Pons (tissue), 1 donor: ENCODE data around the gene RADIL.
"Not testable (repeated sequence)": the region's sequence is repeated elsewhere in the genome, so short reads cannot be mapped to it uniquely, and the experiment has no call there.

ENCODE experiments used
- DNase-seq: peaks from one replicate; pipeline ENCODE4 v3.0.0-alpha.2; 2016; ENCODE audit warnings: low spot score

Gene RADIL

GRCh38 chr7:4808565-4808964 lies 75.0 kb downstream of the RADIL start:
- DNase-seq = no peak

GRCh38 chr7:4808026-4808425 lies 75.5 kb downstream of the RADIL start:
- no peak for DNase-seq

GRCh38 chr7:4807598-4808016 lies 75.9 kb downstream of the RADIL start:
- no peak for DNase-seq

- no peak for DNase-seq
Measured at GRCh38 chr7:4806983-4807597, 76.4 kb downstream of the RADIL start.

DNA sequence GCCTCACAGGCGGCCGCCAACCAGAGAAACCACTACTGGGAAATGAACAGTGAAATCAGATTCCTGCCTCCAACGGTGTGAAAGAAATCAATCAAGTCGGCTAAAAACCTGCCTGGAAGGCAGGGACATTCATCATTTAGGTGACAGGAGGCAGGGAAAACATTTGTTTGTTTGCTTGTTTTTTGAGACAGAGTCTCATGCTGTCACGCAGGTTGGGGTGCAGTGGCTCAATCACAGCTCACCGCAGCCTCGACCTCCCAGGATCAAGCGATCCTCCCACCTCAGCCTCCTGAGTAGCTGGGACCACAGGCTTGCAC lies 77.6 kb downstream of the RADIL start:
- DNase-seq = no peak

DNA sequence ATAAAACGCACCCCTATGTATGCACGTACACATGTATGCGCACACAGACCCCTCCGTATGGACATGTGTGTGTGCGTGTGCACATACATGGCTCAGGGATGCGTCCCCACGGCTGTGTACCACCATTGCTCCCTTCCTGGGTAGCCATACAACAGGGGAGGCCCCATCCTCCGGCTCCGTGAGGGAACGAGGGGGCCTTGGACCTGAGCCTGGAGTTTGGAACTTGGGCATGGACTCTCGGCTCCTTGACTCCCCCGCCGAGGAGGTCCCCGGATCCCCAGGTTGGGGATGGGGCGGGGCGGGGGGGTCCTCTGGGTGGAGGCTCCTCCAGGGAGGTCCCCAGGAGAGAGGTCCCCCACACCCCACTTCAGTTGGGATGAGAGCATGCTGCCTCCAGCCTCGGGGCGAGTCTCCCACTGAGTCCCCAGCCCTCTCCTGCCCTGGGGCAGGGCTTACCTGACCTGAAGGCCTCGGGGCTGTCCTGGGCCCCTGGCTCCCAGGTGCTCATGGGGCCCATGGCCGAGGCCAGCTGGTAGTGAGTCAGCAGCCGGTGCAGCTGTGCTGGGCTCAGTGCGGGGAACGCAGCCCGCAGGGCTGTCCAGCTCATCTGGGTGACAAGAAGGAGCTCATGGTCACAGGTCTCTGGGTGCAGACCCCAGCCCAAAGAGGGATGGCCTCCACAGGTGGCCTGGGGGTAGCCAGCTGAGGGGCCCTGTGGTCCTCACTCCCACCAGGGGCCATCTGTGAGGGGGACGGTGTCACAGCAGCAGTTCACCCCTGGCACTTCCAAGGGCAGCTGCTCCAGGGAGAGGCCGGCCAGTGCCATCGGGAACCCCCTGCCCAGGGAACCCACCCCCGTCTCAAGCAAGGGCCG lies 78.2 kb downstream of the RADIL start:
- DNase-seq = no peak

DNA sequence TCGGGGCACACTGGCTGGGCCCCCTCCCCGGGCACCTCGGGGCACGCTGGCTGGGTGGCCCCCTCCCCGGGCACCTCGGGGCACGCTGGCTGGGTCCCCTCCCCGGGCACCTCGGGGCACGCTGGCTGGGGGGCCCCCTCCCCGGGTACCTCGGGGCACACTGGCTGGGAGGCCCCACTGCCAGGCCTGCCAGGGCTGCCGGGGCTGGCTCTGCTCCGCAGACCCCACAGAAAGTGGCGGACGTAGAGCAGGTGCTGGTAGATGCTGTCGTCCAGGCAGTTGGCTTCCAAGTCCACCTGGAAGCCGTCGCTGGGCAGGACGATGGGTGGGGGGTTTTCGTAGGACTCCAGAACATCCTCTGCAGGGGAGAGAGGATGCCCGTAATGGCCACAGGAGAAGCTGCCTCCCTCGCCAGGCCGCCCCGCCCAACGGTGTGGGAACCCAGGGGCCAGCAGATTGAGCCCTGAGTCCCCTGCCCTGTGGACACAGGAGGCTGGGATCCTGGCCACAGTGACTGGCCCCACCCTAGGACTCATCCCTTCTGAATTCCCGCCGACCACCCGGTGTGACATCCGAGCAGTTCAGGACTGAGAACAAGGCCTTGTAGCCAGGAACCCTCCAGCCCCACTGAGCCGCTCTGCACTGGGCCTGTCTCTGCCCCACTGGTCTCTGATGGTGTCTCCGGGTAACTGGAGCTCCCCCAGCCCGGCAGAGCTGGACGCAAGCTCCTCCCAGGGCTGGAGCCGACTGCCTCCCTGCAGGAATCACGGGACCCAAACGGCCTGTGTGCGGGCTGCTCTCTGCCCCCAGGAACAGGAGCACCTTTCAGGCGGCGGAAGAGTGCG lies 79.9 kb downstream of the RADIL start:
- no peak for DNase-seq

DNA sequence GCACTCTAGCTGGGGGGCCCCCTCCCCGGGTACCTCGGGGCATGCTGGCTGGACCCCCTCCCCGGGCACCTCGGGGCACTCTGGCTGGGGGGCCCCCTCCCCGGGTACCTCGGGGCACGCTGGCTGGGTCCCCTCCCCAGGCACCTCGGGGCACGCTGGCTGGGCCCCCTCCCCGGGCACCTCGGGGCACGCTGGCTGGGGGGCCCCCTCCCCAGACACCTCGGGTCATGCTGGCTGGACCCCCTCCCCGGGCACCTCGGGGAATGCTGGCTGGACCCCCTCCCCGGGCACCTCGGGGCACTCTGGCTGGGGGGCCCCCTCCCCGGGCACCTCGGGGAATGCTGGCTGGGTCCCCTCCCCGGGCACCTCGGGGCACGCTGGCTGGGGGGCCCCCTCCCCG lies 80.9 kb downstream of the RADIL start:
- DNase-seq = not testable (repeated sequence)

DNA sequence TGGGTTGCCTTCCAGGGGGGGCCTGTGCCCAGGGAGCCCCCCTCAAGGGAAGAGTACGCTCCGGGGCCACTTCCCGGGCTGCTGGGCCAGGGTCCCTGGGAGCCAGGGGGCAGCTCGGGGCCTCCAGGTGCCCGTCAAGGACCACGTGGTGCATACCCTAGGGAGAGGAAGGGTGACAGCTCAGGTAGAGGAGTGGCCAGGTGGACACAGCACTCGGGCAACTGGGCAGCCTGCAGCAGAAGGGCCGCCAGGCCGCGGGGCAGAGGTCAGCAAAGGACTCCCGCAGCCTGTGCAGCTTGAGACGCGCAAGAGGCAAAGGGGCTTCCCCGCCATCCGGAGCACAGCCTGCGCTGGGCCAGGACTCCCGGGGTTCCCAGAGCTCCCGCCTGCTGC lies 81.7 kb downstream of the RADIL start:
- no peak for DNase-seq

DNA sequence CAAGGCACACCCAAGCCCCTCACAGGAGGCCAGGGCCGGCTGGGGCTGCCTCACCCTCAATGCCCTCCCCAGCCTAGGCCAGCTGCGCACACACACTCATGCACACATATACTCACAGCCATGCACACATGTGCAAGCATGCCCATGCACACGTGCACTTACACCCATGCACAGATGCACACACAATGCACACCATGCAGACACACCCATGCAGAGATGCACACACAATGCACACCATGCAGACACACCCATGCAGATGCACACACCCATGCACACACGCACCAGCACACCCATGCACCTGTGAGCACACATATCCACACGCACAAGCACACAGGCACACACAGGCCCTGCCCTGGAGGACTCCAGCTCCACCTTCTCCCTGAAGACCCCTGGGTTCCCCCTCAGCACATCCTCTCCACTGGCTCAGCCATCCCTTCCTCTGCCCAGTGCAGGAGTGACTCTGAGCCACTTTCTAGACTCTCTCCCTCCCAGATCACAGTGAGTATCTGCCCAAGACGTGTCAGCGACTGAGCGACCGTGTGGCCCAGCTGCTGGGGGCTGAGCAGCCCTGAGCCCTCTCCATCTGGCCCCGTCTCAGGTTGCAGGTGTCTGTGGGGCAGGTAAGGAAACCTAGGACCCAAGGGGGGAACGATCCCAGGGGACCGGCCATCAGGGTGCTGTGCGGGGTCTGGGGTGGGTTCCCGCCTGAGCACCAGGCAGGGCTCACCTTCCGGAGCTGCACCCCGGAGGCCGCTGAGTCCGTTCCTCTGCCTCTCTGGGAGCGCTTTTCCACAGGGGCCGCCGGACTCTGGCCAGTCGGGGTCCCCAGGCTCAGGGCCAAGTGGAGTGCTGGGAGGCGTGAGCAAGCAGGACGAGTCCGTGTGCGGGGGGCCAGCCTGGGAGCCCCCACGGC lies 82.3 kb downstream of the RADIL start:
- no peak for DNase-seq

DNA sequence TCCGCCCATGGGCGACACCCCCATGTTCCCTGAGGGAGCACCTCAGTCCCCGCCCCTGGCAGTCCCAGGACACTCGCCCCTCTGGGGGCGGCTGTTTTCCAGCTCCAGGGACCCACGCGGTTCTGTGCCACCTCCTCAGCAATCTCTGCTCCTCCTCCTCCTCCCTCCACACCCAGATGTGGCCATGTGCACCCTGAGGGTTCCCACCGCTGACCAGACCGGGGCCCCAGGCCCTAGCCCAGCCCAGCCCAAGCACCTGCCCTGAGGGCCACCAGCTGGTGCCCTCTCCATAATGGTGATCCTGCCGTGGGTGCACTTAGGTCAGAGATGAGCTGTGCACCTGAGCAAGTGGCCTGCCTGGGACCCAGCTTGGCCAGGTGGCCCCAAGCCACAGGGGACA lies 83.0 kb downstream of the RADIL start:
- no peak for DNase-seq

GRCh38 chr7:4799508-4800268 lies 83.8 kb downstream of the RADIL start:
- no peak for DNase-seq

DNA sequence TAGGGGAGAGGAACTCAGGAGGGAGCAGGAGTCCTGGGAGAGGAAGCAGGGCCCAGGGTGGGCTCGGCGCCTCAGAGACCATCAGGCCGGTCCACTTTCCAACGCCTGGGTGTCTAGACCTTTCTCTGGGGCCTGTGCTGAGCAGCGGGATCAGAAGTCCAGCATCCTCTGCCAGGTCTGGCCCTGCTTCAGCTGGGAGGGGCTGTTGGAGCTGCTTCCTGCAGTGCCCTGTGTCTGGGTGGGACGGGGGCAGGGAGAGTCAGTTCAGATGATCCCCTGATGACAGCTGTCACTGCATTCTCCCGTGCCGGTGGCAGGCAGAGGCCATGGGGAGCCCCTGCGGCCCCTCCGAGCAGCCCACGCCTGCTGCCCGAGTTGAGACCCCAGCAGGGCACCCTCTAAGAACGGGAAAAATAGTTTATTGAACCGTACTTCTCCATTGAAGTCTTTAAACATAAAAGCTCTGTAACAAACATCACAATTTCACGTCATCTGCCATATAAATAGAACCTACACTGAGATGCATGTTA lies 84.7 kb downstream of the RADIL start:
- DNase-seq = no peak

- no peak for DNase-seq
Measured at GRCh38 chr7:4797858-4798705, 85.4 kb downstream of the RADIL start.

- DNase-seq = no peak
Measured at GRCh38 chr7:4796453-4796852, 87.1 kb downstream of the RADIL start.

GRCh38 chr7:4794591-4795350 lies 88.7 kb downstream of the RADIL start:
- DNase-seq = no peak

DNA sequence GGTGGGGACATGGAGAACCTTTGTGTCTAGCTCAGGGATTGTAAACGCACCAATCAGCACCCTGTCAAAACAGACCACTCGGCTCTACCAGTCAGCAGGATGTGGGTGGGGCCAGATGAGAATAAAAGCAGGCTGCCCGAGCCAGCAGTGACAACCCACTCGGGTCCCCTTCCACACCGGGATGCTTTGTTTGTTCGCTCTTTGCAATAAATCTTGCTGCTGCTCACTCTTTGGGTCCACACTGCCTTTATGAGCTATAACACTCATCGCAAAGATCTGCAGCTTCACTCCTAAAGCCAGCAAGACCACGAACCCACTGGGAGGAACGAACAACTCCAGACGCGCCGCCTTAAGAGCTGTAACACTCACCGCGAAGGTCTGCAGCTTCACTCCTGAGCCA lies 89.3 kb downstream of the RADIL start:
- not testable (repeated sequence) for DNase-seq

DNA sequence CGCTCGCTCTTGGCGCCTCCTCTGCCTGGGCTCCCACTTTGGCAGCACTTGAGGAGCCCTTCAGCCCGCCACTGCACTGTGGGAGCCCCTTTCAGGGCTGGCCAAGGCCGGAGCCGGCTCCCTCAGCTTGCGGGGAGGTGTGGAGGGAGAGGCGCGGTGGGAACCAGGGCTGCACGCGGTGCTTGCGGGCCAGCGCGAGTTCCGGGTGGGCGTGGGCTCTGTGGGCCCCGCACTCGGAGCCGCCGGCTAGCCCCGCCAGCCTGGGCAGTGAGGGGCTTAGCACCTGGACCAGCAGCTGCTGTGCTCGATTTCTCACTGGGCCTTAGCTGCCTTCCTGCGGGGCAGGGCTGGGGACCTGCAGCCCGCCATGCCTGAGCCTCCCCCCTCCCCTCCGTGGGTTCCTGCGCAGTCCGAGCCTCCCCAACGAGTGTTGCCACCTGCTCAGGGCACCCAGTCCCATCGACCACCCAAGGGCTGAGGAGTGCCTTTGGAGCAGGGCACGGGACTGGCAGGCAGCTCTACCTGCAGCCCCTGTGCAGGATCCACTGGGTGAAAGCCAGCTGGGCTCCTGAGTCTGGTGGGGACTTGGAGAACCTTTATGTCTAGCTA lies 90.0 kb downstream of the RADIL start:
- DNase-seq = not testable (repeated sequence)
